ENCODE measurements around the gene ACOT4. TPM values are rescaled to one million over a fixed set of nuclear protein-coding genes. Genes with fewer than 3 reads are reported as not detected.

ACOT4 gene
- total RNA-seq, 1 experiment from 2014 or later, result not detected

DNA sequence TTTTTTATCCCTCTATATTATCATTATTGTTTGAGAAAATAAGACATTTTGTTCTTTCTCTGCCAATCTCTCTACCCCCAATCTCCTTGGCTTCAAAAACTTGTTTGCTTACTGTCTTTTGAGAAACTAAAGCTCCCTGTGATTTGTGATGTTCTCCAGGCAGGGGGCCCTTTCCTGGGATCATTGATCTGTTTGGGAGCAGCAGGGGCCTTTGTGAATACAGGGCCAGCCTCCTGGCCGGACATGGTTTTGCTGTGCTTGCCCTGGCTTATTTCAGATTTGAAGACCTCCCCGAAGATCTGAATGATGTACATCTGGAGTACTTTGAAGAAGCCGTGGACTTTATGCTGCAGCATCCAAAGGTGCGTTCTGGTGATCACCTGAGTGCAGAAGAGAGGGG is 25.2 kb downstream of the ACOT4 start:
- ChIA-PET POLR2A (interaction anchor here (1.2 kb wide), 1 partner anchor 10 kb away, joined by 3 read pairs; no protein-coding TSS in a partner anchor), CTCF (interaction anchor here (0.6 kb wide), 1 partner anchor 256 kb away, joined by 3 read pairs; no protein-coding TSS in a partner anchor)
- no peaks in the 10 kb centered on the region for H3K4me1 Mint-ChIP-seq (ENCODE audit: insufficient read depth, unreplicated experiment)
- H3K9me3 Mint-ChIP-seq (ENCODE audit: unreplicated experiment), result no peaks in the 10 kb centered on the region
- no peak overlapping the region for H3K27ac Mint-ChIP-seq (ENCODE audit: low read depth, unreplicated experiment)
- no peak overlapping the region for H3K4me3 Mint-ChIP-seq (ENCODE audit: unreplicated experiment)
- intact Hi-C loops (cut with micrococcal nuclease), result no loop called here
- no TSS peak for BruUV-seq (replicated peaks)
- no peaks in the 10 kb centered on the region for H3K27me3 Mint-ChIP-seq (ENCODE audit: insufficient read depth, unreplicated experiment)
- no peaks in the 10 kb centered on the region for H3K36me3 Mint-ChIP-seq (ENCODE audit: insufficient read depth, unreplicated experiment)
- no peak for TF ChIP-seq CTCF (IDR thresholded peaks at IDR 0.05; ENCODE audit: unreplicated experiment)
- no peak for DNase-seq (ENCODE audit: unreplicated experiment)

DNA sequence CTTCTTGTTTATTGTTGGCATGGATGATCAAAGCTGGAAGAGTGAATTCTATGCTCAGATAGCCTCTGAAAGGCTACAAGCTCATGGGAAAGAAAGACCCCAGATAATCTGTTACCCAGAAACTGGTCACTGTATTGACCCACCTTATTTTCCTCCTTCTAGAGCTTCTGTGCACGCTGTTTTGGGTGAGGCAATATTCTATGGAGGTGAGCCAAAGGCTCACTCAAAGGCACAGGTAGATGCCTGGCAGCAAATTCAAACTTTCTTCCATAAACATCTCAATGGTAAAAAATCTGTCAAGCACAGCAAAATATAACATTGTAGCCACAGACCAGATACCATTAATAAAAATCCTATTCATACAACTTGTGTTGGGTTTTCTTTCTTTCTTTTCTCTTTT is 27.9 kb downstream of the ACOT4 start:
- Mint-ChIP-seq H3K27me3 (ENCODE audit: insufficient read depth, unreplicated experiment) (no peaks in the 10 kb centered on the region), H3K36me3 (ENCODE audit: insufficient read depth, unreplicated experiment) (no peaks in the 10 kb centered on the region), H3K4me1 (ENCODE audit: insufficient read depth, unreplicated experiment) (no peaks in the 10 kb centered on the region), H3K27ac (ENCODE audit: low read depth, unreplicated experiment) (no peak overlapping the region), H3K4me3 (ENCODE audit: unreplicated experiment) (no peak overlapping the region), H3K9me3 (ENCODE audit: unreplicated experiment) (no peaks in the 10 kb centered on the region)
- POLR2A ChIA-PET, result interaction anchor here (0.6 kb wide), 1 partner anchor 56 kb away, joined by 3 read pairs; no protein-coding TSS in a partner anchor
- TF ChIP-seq CTCF (IDR thresholded peaks at IDR 0.05; ENCODE audit: unreplicated experiment), result no peak
- CTCF ChIA-PET, result interaction anchor here (2.2 kb wide), 1 partner anchor 14 kb away, joined by 9 read pairs; no protein-coding TSS in a partner anchor
- intact Hi-C loops (cut with micrococcal nuclease), result no loop called here
- BruUV-seq (replicated peaks), result no TSS peak
- no peak for DNase-seq (ENCODE audit: unreplicated experiment)

DNA sequence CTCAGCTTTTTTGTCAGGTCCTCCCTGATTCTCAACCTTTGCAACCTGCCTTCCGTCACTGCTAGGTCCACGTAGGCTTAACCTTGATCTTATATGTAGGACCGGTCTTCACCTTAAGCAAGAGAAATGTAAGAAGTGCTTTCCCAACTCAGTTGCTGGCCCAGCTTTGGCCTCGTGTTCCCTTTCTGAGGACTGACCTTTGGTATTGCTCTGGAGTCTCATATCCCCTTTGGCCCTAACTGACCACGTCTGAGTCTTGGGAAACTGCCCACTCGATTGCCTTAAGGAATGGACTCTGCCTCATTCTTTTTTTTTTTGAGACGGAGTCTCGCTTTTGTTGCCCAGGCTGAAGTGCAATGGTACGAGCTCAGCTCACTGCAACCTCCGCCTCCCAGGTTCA is 28.6 kb downstream of the ACOT4 start:
- Mint-ChIP-seq H3K36me3 (ENCODE audit: insufficient read depth, unreplicated experiment) (no peaks in the 10 kb centered on the region), H3K4me1 (ENCODE audit: insufficient read depth, unreplicated experiment) (no peaks in the 10 kb centered on the region), H3K4me3 (ENCODE audit: unreplicated experiment) (no peak overlapping the region), H3K27ac (ENCODE audit: low read depth, unreplicated experiment) (no peak overlapping the region), H3K9me3 (ENCODE audit: unreplicated experiment) (no peaks in the 10 kb centered on the region), H3K27me3 (ENCODE audit: insufficient read depth, unreplicated experiment) (no peaks in the 10 kb centered on the region)
- CTCF ChIA-PET, result no interaction called here
- POLR2A ChIA-PET, result no interaction called here
- no peak for DNase-seq (ENCODE audit: unreplicated experiment)
- intact Hi-C loops (cut with micrococcal nuclease), result no loop called here
- no TSS peak for BruUV-seq (replicated peaks)
- no peak for TF ChIP-seq CTCF (IDR thresholded peaks at IDR 0.05; ENCODE audit: unreplicated experiment)

DNA sequence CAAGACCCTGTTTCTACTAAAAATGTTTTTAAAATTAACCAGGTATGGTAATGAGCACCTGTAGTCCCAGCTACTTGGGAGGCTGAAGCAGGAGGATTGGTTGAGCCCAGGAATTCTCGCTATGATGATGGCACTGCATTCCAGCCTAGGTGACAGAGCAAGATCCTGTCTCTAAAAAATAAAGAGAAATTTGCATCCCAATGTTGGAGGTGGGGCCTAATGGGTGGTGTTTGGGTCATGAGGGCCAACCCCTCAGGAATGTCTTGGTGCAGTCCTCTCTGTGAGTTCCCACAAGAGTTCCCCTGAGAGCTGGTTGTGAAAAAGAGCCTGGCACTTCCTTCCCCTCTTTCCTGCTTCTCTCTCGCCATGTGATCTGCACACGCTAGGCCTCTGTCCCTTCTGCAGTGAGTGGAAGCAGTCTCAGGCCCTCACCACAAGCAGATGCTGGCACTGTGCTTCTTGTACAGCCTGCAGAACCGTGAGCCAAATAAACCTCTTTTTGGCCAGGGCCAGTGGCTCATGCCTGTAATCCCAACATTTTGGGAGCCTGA is 31.9 kb downstream of the ACOT4 start:
- no TSS peak for BruUV-seq (replicated peaks)
- DNase-seq (ENCODE audit: unreplicated experiment), result no peak
- intact Hi-C loops (cut with micrococcal nuclease), result no loop called here
- CTCF ChIA-PET, result interaction anchor here (0.5 to 1.2 kb wide), 6 partner anchors 10 to 424 kb away, joined by 3 to 5 read pairs (median 3); no protein-coding TSS in a partner anchor
- no peak for TF ChIP-seq CTCF (IDR thresholded peaks at IDR 0.05; ENCODE audit: unreplicated experiment)
- Mint-ChIP-seq H3K4me3 (ENCODE audit: unreplicated experiment) (no peak overlapping the region), H3K27me3 (ENCODE audit: insufficient read depth, unreplicated experiment) (no peaks in the 10 kb centered on the region), H3K9me3 (ENCODE audit: unreplicated experiment) (no peaks in the 10 kb centered on the region), H3K36me3 (ENCODE audit: insufficient read depth, unreplicated experiment) (no peaks in the 10 kb centered on the region), H3K4me1 (ENCODE audit: insufficient read depth, unreplicated experiment) (no peaks in the 10 kb centered on the region), H3K27ac (ENCODE audit: low read depth, unreplicated experiment) (no peak overlapping the region)
- POLR2A ChIA-PET, result no interaction called here
